ENCODE results near the gene CCDC57. TPM values are rescaled to one million over a fixed set of nuclear protein-coding genes. Genes with fewer than 3 reads are reported as not detected.

Gene CCDC57
- total and polyA plus RNA-seq, 2 of the 8 experiments (the other 6 are each of a cell fraction or from before 2014, with no cell fraction given): 8.4 to 12.9 TPM

- Histone ChIP-seq H2BK12ac (ENCODE audit: low read depth, low read length) (no peak overlapping the region), H3K4ac (replicated peaks; ENCODE audit: insufficient read length, low read depth, low read length) (no peak overlapping the region), H2BK5ac (ENCODE audit: low read depth, low read length) (no peak overlapping the region), H4K8ac (ENCODE audit: extremely low read depth, insufficient read depth, low read length) (no peak overlapping the region), H3K23me2 (ENCODE audit: low read depth, low read length) (no peaks in the 10 kb centered on the region), H2AFZ (ENCODE audit: low read length) (no peak overlapping the region), H3K27me3 (replicated peaks in 1 of 4; ENCODE audit: control insufficient read depth in 3 of 4, extremely low read depth in 1 of 4, insufficient read depth in 3 of 4, low read length in 3 of 4) (no peaks in the 10 kb centered on the region; a peak in 1 of 7 replicates), H3K4me3 (ENCODE audit: extremely low read depth in 1 of 4, insufficient read depth in 2 of 4, low read depth in 3 of 4, low read length in 4 of 4) (no peak overlapping the region), H4K5ac (ENCODE audit: insufficient read length, low read depth, low read length) (no peak overlapping the region), H3K56ac (replicated peaks; ENCODE audit: insufficient read length, low read depth, low read length) (no peak overlapping the region), H2AK5ac (ENCODE audit: low read depth, low read length) (no peak overlapping the region), H3K14ac (ENCODE audit: insufficient read length) (no peak overlapping the region), H3K79me1 (ENCODE audit: low read depth, low read length) (no peaks in the 10 kb centered on the region), H2BK15ac (ENCODE audit: low read length) (no peak overlapping the region), H4K91ac (replicated peaks; ENCODE audit: insufficient read length, low read length) (no peak overlapping the region), H4K20me1 (replicated peaks in 1 of 2; ENCODE audit: control insufficient read depth in 1 of 2, insufficient read depth in 2 of 2, low read length in 2 of 2) (peaks cover 2 to 3% of the 10 kb centered on the region in 2 experiments), H3K9ac (replicated peaks in 1 of 4; ENCODE audit: extremely low read depth in 1 of 4, low read depth in 3 of 4, low read length in 3 of 4) (no peak overlapping the region), H3K23ac (ENCODE audit: insufficient read length) (no peak overlapping the region), H3K36me3 (ENCODE audit: control insufficient read depth in 2 of 4, insufficient read depth in 4 of 4, low read length in 3 of 4) (peaks cover 0 to 3% (median 0%) of the 10 kb centered on the region in 4 experiments; a peak in 1 of 8 replicates), H3K4me2 (ENCODE audit: insufficient read depth in 1 of 2, low read depth in 2 of 2, low read length in 2 of 2) (no peak overlapping the region), H2BK20ac (ENCODE audit: low read length) (no peak overlapping the region), H3K9me3 (ENCODE audit: insufficient read depth in 2 of 2, low read depth in 1 of 2, low read length in 1 of 2) (no peaks in the 10 kb centered on the region), H3K4me1 (replicated peaks in 1 of 4; ENCODE audit: control insufficient read depth in 3 of 4, insufficient read depth in 4 of 4, low read length in 3 of 4) (no peaks in the 10 kb centered on the region), H3K27ac (ENCODE audit: low read depth, low read length) (no peak overlapping the region), H3K18ac (ENCODE audit: extremely low read depth, low read length) (no peak overlapping the region), H2BK120ac (replicated peaks; ENCODE audit: low read depth, low read length) (no peak overlapping the region), H3K79me2 (ENCODE audit: control insufficient read depth in 1 of 2, insufficient read depth in 2 of 2, low read length in 2 of 2) (no peaks in the 10 kb centered on the region)
- ChIA-PET POLR2A (ENCODE audit: partially characterized antibody) (interaction anchor here (0.6 to 16.2 kb wide), 5 partner anchors 7 to 42 kb away, joined by 3 to 161 read pairs (median 48); partner anchors contain the start of genes DUS1L, FASN, GPS1 and RFNG), CTCF (ENCODE audit: partially characterized antibody) (interaction anchor here (0.6 to 1.0 kb wide), 6 partner anchors 9 to 51 kb away, joined by 3 to 4 read pairs (median 3); no protein-coding TSS in a partner anchor)
- DNase-seq (ENCODE audit: low read depth in 1 of 2, low spot score in 2 of 2) (no peak), FAIRE-seq (no peak)
- WGBS, 2 experiments (ENCODE audit: extremely low coverage in 1 of 2, insufficient coverage in 1 of 2, insufficient read length in 1 of 2, insufficient replicate concordance in 2 of 2, low coverage in 1 of 2, low lambda C conversion rate in 2 of 2, missing lambda C conversion rate in 1 of 2): 83% methylated on average over 6 of the region's 6 CpGs; no CpG with 5 or more reads in 1 of the 2 experiments
- TF ChIP-seq EGR1 (IDR thresholded peaks at IDR 0.05; ENCODE audit: borderline replicate concordance, low read depth, low read length): no peak
- TF ChIP-seq SIRT6 (IDR thresholded peaks at IDR 0.05; ENCODE audit: low read length): no peak
- no peak for TF ChIP-seq CBX8 (IDR thresholded peaks at IDR 0.05; ENCODE audit: borderline replicate concordance, low read depth, low read length)
- no peak for TF ChIP-seq NRF1 (IDR thresholded peaks at IDR 0.05; ENCODE audit: low read depth, low read length)
- TF ChIP-seq HDAC6 (IDR thresholded peaks at IDR 0.05; ENCODE audit: low read depth, low read length): no peak
- no peak for TF ChIP-seq FOSL1 (IDR thresholded peaks at IDR 0.05; ENCODE audit: insufficient read depth, low read depth, low read length)
- no peak for TF ChIP-seq SIX5 (IDR thresholded peaks at IDR 0.05; ENCODE audit: low read depth, low read length)
- TF ChIP-seq RAD21 (IDR thresholded peaks at IDR 0.05 in 1 of 2, conservative IDR thresholded peaks at IDR 0.05 in 1 of 2; ENCODE audit: low read depth in 2 of 2, low read length in 2 of 2): no peak
- no peak for TF ChIP-seq SIN3A (conservative IDR thresholded peaks at IDR 0.05 in 1 of 2, IDR thresholded peaks at IDR 0.05 in 1 of 2; ENCODE audit: low read depth in 1 of 2, low read length in 2 of 2)
- TF ChIP-seq GTF2F1 (IDR thresholded peaks at IDR 0.05; ENCODE audit: borderline replicate concordance, low read depth, low read length): no peak
- TF ChIP-seq E2F6 (IDR thresholded peaks at IDR 0.05): no peak
These were observed 139.8 kb downstream of the CCDC57 start for GRCh38 chr17:82072827-82073226.
